NCI-H2081 (cell line): Measurements from ENCODE around the gene FAM89B.
A peak's percentile ranks its signal among the peaks of the same experiment; 100 is the strongest.

Source experiments
- DNase-seq, 2 experiments: peaks; one replicate each; lab custom pipeline; 2025; lab: John Stamatoyannopoulos, UW

Gene FAM89B

GRCh38 chr11:65588199-65589054 lies 16.1 kb downstream of the FAM89B start:
- DNase-seq, result peak; percentile 11 to 13

- DNase-seq, result no peak
These were observed 17.3 kb downstream of the FAM89B start for GRCh38 chr11:65589444-65590239.

GRCh38 chr11:65590240-65590738 lies 18.0 kb downstream of the FAM89B start:
- peak in 1 of 2 experiments; percentile 54 for DNase-seq

- DNase-seq, result no peak
These were observed 19.9 kb downstream of the FAM89B start for GRCh38 chr11:65591939-65592857.

GRCh38 chr11:65592858-65593517 lies 20.6 kb downstream of the FAM89B start:
- DNase-seq, result no peak

- DNase-seq, result no peak
These were observed 21.4 kb downstream of the FAM89B start for GRCh38 chr11:65593518-65594414.

GRCh38 chr11:65595131-65595530 lies 22.8 kb downstream of the FAM89B start:
- no peak for DNase-seq

GRCh38 chr11:65595543-65596281 lies 23.4 kb downstream of the FAM89B start, which contains the start of gene KCNK7:
KCNK7 (minus strand) TSS chr11:65595800; CDS start chr11:65595772, 28 bp downstream.
- no peak for DNase-seq

- no peak for DNase-seq
These were observed 24.2 kb downstream of the FAM89B start for GRCh38 chr11:65596520-65596919.

GRCh38 chr11:65598258-65598699 lies 25.9 kb downstream of the FAM89B start:
- no peak for DNase-seq

- DNase-seq, result no peak
These were observed 27.0 kb downstream of the FAM89B start for GRCh38 chr11:65599216-65599954.

- no peak for DNase-seq
These were observed 27.6 kb downstream of the FAM89B start for GRCh38 chr11:65599955-65600246.

- DNase-seq, result no peak
These were observed 31.9 kb downstream of the FAM89B start for GRCh38 chr11:65604258-65604657.

GRCh38 chr11:65606876-65607613 lies 34.7 kb downstream of the FAM89B start:
- DNase-seq, result peak; percentile 30 to 42

- DNase-seq, result no peak
These were observed 35.5 kb downstream of the FAM89B start for GRCh38 chr11:65607614-65608426.

- no peak for DNase-seq
These were observed 36.9 kb downstream of the FAM89B start for GRCh38 chr11:65609229-65609628.

GRCh38 chr11:65609665-65610064 lies 37.3 kb downstream of the FAM89B start:
- DNase-seq, result no peak
